GM20000 (cell line): ENCODE data around the gene ARMH3.

Source experiments
- DNase-seq: peaks from one replicate; pipeline ENCODE4 v3.0.0; 2012; ENCODE audit warnings: low spot score
- CTCF ChIP-seq: IDR thresholded peaks from 2 replicates; pipeline ENCODE4 v1.5.1; 2012; ENCODE audit warnings: mild to moderate bottlenecking, control low read depth; ENCODE audit errors: extremely low read depth, missing control alignments

Gene ARMH3

GRCh38 chr10:101956117-101956516, 99.9 kb downstream of the ARMH3 start:
- no peak for DNase-seq
- TF ChIP-seq CTCF, result no peak

- no peak for TF ChIP-seq CTCF
- no peak for DNase-seq
Observed at GRCh38 chr10:101952191-101952590, 103.8 kb downstream of the ARMH3 start.

- no peak for TF ChIP-seq CTCF
- DNase-seq, result no peak
Observed at GRCh38 chr10:101950213-101950612, 105.8 kb downstream of the ARMH3 start.

- no peak for DNase-seq
- TF ChIP-seq CTCF, result no peak
Observed at GRCh38 chr10:101941871-101942270, 114.1 kb downstream of the ARMH3 start.

GRCh38 chr10:101940916-101941315, 115.1 kb downstream of the ARMH3 start:
- no peak for TF ChIP-seq CTCF

GRCh38 chr10:101939729-101940128, 116.2 kb downstream of the ARMH3 start:
- TF ChIP-seq CTCF, result no peak
- no peak for DNase-seq

More at GRCh38 chr10:101940916-101941315, 115.1 kb downstream of the ARMH3 start:
- no peak for DNase-seq

- no peak for TF ChIP-seq CTCF
- no peak for DNase-seq
Observed at GRCh38 chr10:101939008-101939648, 116.8 kb downstream of the ARMH3 start.
